ENCODE data around the gene SEMA7A.

Gene SEMA7A

DNA sequence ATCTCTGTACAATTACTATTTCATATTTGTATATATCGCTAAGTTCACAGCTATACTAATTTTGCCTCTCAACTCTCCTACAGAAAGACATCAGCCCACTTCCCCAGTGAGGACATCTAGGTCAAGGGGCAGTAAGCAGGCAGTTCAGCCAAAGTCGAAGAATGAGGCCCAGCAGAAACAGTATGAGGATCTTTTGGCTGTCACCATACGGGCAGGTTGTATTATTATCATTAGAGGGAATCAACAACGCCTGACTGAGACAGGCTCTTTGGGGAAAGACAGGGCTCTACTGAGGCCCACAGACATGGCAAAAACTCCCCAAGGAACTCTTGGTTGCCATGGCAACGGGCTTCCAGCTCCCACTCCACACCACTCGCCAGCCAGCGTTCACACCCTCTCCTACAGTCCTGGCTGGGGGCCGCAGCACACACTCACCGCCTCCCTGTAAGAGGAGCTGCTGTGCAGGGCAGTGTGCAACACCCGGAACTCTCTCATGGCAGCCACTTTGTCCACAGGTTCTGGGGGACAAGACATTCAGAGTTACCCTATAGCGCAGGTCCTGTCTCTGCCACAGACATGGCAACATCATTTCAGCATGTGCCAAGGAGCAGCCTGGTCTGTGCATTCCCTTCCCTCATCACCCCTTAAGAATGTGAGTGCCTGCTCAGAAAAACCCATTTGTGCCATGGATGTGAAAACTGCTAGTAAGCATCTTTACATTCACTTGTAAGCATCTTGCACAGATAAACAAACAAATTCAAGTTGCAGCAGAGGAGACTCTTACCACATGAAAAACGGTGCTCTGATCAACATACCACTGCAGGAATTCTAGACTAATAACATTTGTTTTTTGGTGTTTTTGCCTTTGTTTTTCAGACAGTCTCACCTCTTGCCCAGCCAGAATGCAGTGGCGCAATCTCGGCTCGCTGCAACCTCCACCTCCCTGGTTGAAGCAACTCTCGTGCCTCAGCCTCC lies 18.4 kb upstream of the SEMA7A start:
- DNase-seq (ENCODE audit: low read depth): no peak

DNA sequence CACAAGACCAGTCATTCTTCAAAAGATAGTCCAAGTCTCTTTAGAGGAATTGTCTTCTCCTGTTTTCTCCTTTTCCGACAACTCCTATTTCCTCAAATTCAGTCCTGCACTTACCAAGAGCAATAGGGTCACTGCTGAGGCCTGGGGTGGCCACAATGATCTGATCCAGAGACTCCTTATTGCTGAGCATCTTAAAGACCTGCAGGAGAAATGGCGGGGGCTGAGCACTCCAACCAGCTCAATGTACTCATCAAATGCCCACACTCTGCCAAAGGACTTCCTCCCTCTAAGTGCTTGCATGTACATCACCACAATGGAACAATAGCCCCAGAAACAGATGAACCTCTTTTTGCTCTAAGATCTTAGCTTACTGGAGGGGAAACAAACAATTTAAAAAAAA lies 17.6 kb upstream of the SEMA7A start:
- DNase-seq (ENCODE audit: low read depth): no peak

DNA sequence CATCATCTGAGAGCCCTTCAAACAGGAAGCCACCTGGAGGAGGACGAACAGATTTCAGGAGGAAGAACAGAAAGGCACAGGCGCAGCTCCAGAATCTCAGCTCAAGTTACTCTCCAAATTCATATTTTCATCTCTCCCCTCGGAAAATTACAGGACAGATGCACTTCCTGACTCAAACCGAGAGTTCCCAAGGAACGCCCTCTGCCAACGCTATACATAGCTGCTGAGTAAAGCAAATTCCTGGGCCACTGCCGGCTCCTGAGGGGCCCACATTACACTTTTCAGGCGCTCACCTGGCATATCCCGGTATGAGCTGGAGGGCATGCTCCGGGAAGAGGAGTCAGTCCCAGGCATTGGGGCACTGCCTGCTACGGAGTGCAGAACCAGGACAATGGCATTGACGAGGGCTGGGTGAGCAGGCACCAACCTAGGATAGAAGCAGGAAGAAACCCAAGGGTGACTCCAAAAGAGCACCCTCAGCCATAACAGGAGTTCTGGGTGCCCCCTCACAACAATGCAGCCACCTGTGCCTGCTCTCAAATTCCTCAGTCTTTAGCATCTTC lies 16.0 kb upstream of the SEMA7A start:
- DNase-seq (ENCODE audit: low read depth): no peak

DNA sequence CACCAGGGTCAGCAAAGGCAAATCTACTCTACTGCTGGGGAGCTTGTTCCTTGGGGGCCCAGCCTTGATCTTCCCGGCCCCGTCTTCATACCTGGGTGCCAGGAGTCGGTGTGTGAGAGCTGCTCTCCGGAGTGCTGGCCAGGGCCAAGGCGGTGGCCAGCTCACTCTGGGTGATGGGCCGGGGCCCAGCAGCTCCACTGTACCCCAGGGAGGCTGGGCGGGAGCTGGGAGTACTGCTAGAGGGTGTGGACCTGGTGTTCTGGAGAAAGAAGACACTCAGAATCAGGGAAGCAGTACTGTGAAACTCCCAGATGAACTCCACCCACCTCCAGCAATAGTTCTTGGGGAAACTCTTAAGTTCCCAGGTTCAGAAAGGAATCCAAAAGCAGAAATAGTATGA lies 15.3 kb upstream of the SEMA7A start:
- DNase-seq (ENCODE audit: low read depth): no peak

DNA sequence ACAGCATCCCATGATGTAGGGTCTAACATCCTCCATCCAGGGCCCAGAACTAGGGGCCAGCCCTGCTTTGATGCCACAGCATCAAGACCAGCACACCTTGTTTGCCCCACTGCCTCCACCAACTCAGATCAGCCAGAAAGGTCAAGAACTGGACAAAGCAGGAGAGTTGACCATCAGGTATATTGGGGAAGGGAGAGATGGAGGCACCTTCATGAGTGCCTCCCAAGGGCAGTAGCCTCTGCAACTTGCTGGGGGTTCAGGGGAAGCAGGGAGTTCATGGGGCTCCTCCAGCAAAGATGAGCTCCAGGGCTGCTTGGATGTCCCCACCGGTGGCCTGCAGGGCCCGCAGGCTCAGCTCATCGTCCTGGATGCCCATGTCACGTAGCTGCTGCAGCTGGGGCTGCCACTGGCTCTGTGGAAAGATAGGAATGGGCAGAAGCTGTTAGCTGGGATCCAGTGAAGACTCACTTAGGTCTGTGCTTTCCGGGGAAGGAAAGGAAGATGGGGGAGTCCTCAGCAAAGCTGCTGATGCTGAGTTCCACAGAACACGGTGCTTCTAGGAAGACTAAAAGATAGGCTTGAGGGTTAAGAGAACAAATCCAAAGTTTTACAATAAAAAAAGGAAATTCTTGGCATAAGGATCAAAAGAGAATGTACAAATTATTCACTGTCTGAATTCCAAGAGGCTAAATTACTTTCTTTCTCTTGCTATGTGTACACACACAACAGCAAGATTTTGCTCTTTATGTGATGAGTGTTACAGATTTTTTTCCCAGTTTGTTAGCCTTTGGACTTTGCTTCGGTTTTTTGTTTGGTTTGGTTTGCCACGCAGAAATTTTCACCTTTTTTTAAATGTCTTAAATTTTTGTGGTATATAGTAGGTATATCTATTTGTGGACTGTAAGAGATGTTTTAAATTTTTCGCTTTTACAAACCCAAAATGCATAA lies 12.3 kb upstream of the SEMA7A start:
- DNase-seq (ENCODE audit: low read depth): no peak

DNA sequence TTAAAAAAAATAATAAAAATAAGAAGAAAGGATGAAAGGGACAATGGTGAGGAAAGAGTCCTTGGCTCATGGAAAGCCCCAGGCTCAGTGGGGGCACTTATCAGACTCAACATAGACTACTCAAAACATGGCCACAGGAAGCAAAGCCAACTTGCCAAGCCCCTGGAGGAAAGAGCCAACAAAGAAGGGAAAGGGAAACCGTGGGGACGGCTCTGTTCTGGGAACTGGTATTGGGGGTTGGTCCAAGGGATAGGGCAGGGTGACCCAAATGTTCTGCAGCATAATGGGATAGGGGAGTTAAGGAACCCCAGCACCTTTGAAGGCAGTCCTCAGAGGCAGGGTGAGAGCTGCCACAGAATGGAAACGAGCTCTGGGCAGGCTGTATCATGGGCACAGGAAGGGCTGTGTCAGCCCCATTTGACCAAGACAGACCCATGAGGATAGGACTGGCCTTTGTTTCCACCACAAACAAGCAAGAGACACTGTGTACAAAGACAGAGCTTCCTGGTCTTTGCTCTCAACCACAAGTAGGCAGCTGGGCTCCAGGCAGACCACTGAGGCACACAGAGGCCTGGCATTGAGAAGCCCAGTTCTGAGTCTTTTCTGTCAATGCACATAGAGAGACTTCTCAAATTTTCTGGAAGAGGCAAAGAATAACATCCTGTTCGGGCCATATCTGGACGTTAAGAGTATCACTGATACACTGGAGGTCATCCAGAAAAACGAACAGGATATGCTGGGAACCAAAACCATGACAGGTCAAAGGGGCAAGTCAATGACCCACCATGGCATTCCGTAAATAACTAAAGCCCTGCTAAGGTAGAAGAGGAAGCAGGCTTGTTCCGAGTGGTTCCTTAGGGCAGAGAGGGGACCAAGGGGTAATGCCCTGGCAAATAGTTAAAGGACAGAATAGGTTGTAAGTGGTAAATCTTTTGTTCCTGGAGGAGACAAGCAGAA lies 10.6 kb upstream of the SEMA7A start:
- no peak for DNase-seq (ENCODE audit: low read depth)

DNA sequence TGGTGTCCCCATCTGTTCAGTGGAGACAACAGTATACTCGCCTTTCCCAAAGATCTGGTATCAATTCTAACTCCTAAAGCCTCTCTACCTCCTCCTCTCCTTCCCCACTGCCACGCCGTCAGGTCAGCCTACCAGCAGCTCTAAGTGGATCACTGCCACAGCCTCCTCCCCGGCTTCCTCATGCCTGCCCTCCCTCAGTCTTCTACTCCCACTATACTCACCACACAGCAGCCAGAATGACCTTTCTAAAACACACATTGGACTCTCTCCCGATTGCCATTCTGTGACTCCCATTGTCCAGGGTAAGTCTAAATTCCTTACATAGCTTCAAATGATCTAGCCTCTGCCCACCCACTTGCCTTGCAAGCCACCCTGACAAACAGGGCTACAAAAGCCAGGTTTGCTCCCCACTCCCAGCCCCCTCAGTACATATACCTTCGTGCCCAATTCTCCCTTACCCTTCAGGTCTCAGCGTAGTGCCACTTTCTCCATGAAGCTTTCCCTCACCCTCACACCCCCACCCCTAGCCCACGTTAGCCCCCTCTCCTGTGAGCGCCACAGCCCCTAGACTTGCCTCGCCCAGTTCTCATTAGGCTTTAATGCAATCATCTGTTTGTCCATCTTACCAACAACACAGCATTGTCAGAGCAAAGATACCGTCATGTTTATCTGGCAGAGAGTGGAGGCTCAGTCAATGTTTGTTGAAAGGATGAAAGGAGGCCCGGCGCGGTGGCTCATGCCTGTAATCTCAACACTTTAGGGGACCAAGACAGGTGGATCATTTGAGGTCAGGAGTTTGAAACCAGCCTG lies 9.5 kb upstream of the SEMA7A start:
- DNase-seq (ENCODE audit: low read depth): no peak

DNA sequence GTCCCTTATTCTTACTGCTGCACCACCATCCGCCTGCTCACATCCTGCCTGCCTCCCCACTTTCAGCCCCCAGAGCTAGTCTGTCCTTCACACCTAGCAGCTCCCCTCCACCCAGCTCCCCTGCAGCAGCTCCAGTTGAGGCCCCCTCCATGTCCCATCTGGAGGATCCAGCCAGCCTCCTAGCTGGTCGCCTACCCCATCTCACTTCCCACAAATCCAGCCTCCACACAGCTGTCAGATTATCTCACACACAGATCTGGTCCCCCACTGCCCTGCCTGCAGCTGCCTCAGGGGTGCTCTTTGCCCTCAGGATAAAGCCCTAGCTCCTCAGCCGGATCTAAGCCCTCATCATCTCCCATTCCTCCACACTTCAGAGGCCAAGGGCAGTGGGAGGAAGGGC lies 8.8 kb upstream of the SEMA7A start:
- DNase-seq (ENCODE audit: low read depth): no peak

DNA sequence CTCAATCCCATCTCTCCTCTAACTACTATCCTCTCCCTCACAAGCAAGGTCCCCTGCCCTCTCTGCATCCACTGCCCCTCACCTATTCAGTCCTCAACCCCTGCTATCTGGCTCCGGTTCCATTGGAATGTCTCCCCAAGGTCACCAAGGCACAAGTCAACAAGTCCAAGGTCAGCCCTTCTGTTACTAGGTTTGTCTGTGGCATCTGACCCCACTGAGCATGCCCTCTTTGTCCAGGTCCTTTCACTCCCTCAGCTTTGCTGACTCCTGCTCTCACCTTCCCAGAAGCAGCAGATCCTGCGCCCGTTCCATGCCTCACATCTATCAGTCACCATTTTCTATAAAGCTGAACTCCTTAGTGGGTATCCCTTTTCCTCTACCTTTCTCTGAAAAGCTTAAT lies 8.3 kb upstream of the SEMA7A start:
- DNase-seq (ENCODE audit: low read depth): no peak

DNA sequence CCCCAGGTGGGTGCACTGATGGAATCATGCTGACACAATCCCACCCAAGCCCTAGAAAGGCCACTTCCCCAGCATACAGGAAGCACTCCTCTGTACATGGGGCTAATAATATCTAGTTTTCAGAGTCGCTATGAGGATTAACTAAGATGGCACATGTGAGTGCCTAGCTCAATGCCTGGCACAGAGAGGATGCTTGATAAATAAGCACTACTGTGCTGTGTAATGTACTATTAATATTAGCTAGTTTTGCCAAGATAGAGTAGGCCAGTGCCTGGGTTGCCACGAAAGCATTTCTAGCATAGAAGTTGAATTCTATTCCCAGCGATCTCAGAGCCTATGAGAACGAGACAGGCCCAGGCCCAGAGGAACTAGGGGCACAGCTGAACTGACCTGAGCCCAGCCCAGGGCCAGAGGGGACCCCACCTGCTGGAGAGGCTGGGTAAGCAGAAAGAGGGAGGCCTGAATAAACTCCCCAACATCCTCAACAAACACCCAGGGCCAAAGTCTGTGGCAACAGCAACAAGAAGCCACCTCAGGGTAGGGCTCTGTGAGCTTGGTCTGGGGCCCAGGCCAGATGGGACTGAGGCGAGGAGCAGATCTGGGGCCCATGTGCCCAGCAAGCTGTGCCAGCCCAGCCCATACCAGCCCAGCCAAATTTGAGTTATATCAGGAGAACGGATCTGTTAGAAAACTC lies 7.6 kb upstream of the SEMA7A start:
- DNase-seq (ENCODE audit: low read depth): no peak

DNA sequence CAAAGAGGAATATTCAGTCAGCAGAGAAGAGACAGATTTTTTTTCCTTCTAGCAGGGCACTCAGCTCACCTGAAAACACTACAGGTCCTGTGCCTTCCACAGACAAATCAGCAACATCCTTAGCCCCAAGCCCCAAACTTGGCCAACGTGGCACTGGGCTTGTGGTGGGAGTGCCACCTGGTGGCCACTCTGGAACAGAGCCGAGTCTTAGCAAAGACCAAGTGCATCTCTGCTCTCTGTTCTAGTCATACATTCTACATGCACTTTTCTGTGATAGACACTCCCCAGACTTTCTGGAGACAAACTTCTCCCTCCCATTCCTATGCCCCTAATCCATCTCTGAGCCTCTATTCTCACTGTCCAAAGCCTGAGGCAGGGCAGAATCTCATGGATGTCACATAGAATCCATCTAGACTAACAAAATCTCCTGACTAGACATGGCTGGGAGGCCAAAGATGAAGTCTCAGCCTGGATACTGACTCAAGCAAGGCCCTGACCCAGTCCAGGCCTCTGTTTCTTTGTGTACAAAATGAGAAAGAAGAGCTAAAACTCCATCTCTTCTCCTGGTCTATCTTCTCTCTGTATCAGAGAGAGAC lies 5.1 kb upstream of the SEMA7A start:
- peak; percentile 71 for DNase-seq (ENCODE audit: low read depth)

DNA sequence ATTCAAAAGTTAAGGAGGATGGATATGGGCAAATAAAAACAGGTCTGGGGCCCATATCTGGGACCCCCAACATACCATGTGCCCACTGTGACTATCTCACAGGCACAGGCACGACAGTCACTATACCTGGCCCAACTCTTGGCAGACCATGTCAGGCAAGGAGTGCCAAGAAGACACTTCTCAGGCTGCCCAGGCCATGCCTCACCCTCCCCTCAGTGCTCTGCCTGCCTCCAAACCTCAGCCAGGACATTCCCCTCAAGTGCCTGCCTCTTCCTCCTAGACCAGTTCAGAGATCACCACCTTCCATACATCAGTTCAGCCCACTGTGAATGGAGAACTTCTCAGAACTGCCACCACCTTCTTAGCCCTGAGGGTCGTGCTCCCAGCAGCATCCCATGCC lies 4.4 kb upstream of the SEMA7A start:
- DNase-seq (ENCODE audit: low read depth): no peak

DNA sequence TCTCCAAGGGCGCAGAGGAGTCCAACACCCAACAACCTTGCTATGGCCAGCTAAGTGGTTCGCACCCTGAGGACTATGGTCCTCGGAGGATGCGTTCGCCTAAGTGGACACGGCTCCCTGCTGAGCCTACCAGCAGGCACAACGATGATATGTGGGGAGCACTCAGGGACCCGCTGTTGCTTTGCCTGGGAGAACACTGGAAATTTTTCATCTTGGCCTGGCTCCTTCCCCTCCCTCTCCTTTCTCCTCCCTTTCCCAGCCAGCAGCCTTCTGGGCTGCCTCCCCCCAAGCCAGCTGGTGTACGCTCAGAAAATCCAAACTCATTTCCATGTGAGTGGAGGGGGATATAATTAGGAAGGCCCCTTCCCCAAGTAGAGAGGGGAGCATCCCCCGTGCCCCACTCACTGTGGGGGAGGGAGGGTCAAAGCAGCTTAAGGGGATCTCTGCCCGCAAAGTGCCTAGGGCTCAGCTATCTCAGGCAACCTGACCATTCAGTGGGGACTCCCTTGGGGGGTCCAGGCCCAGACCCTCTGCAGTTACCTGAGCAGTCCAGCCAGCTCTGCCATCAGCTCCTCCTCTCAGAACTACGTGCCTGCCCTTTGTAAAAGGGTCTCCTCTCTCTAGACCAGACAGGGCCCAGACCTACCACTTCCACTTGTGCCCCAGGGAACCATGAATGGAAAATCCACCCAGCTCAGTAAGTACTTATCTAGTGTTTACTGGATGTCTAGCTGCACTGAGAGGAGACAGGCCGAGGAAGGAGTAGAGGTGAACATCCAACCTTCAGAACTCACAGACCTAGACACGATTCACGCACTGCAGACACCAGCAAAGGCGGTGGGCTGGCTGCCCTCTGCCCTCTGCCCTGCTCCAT lies 742 bp upstream of the SEMA7A start:
- DNase-seq (ENCODE audit: low read depth): no peak

DNA sequence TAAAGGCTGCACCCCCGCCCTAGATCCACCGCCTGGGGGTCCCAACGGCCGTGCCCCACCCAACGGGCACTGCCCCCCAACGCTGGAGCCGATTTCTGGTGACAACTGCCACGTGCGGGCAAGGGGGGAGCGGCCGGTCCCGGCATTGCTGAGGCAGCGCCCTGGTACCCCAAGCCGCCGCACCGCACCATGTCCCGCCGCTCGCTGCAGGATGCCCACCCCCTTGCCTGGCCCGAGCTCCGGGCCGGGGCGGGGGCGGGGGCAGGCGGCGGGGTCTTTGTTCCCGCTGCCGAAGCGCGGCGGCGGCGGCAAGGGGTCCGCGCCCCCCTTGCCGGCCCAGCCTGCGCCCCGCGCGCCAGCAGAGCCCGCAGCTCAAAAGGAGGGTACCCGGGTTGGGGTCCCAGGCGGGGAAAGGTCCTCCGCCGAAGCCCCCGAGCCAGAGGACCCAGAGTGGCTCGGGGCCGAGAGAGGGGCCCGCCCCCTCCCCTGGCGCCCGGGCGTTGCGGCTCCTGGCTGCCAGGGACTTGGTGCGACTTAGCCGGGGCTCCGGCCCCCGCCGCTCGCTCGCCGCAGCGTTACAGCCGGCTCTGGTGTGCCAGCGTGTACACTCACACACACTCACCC lies 678 bp downstream of the SEMA7A start:
- no peak for DNase-seq (ENCODE audit: low read depth)

DNA sequence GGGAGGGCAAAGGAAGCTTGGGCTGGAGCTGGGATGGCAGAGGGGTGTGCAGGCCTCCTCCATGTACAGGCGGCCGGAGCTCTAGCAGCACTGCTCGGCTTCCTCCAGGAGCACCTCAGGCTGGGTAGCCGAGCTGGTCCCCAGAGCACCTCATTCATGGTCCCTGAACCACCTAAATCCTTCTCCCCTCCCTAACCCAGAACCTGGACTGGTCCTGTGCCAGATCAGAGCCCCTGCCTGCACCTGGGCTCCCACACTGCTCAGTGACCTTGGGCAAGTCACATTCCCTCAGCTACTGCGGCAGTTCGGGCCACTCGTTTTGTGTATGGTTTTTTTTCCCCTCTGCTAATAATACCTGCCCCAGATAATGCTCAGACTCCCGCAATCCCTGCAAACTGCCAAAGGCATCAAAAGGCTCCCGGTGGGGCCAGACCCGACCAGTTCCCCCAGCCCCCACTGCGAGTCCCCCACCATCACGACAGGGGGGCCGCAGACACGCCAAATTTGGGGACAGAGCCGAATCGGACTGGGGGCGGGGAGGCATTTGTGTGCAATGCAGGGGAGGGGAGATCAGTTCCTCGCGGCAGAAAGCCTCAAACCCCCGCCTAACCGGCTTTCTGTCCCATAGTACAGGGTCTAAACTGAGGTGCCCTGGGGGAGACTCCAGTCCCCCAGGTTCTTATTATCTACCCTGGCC lies 1.3 kb downstream of the SEMA7A start:
- DNase-seq (ENCODE audit: low read depth): no peak

DNA sequence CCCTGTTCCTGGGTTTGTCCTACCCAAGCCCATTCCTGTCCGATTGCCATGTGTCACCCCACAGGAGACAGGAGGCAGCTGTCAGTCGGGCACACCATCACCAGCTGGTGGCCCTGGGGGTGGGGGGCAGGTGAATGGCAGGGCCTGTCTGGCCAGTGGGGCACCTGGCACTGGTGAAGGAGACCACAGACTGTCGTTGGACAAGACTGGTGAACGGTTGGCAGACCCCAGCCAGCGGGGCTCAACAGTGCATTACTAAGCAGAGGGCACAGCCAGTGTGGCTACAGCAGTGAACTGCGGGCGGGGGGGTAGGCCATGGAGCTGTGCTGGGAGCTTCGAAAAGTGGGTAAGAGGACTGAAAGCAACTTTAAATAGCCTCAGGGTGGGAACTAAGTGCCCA lies 2.1 kb downstream of the SEMA7A start:
- DNase-seq (ENCODE audit: low read depth): peak; percentile 26

DNA sequence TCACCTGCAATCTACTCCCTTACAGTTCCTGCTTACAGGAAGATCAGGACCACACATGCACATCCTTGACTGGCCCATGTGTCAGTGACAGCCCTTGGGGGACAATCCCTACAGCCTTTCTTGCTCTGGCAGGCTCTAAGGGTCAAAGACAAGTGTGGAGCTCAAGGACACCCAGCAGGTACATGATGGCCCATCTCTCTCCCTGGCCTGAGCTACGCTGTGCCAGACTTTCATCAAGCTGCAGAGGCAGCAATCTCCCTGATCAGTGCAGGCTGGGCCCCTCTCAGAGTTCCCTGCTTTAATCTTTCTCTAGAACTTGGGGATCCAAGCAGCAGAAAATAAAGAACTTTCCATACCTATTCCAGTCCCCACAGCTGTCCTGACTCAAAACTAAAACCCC lies 2.6 kb downstream of the SEMA7A start:
- no peak for DNase-seq (ENCODE audit: low read depth)

All from activated T-cell treated with anti-CD3 and anti-CD28 coated beads for 48 hours (primary cell).